Measurements from ENCODE around the gene SLC1A3. TPM values are rescaled to one million over a fixed set of nuclear protein-coding genes. Genes with fewer than 3 reads are reported as not detected.
A peak's percentile ranks its signal among the peaks of the same experiment; 100 is the strongest.
"Not testable (repeated sequence)": the region's sequence is repeated elsewhere in the genome, so short reads cannot be mapped to it uniquely, and the experiment has no call there.

SLC1A3 gene
- total RNA-seq, 1 experiment from 2014 or later: 28.9 TPM

DNA sequence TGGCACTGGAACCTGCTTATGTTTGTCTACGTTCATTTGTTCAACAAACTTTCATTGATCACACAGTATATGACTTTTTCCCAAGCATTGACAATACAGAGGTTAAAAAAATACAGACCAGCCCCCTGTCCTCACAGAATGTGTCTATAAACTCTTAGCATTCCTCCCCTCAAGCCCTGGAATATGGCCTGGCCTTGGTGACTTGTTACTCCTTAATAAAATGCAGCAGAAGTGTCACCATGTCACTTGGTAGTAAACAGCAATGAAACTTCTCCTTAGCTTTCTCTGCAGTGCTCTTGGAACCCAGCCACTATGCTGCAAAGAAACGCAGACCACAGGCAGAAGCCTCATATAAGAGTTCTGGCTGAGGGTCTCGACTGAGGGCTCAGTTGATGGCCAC, 19.1 kb upstream of the SLC1A3 start:
- DNase-seq (ENCODE audit: low spot score): no peak
- TF ChIP-seq, protein P1, sequence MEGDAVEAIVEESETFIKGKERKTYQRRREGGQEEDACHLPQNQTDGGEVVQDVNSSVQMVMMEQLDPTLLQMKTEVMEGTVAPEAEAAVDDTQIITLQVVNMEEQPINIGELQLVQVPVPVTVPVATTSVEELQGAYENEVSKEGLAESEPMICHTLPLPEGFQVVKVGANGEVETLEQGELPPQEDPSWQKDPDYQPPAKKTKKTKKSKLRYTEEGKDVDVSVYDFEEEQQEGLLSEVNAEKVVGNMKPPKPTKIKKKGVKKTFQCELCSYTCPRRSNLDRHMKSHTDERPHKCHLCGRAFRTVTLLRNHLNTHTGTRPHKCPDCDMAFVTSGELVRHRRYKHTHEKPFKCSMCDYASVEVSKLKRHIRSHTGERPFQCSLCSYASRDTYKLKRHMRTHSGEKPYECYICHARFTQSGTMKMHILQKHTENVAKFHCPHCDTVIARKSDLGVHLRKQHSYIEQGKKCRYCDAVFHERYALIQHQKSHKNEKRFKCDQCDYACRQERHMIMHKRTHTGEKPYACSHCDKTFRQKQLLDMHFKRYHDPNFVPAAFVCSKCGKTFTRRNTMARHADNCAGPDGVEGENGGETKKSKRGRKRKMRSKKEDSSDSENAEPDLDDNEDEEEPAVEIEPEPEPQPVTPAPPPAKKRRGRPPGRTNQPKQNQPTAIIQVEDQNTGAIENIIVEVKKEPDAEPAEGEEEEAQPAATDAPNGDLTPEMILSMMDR (conservative IDR thresholded peaks at IDR 0.05; ENCODE audit: low read depth, low read length): no peak
- no peak for TF ChIP-seq EZH2 (IDR thresholded peaks at IDR 0.05; ENCODE audit: borderline replicate concordance, low read depth, low read length, poor library complexity, severe bottlenecking)
- ChIA-PET POLR2A (ENCODE audit: low non-redundant PET) (no interaction called here), CTCF (no interaction called here)
- no peaks in the 10 kb centered on the region for H3K4me1 ChIP-seq (ENCODE audit: insufficient read depth, low read length, poor library complexity, severe bottlenecking)
- no peak overlapping the region for H3K27ac ChIP-seq (ENCODE audit: low read depth, low read length, poor library complexity, severe bottlenecking)
- BruUV-seq (replicated peaks): no TSS peak
- H3K27me3 ChIP-seq (replicated peaks; ENCODE audit: insufficient read depth, low read depth, low read length, poor library complexity): no peaks in the 10 kb centered on the region
- H3K9me3 ChIP-seq (ENCODE audit: low read depth, low read length, poor library complexity, severe bottlenecking): no peaks in the 10 kb centered on the region
- no peak overlapping the region for H3K4me3 ChIP-seq (ENCODE audit: low read depth, low read length, poor library complexity, severe bottlenecking)
- no peaks in the 10 kb centered on the region for H3K36me3 ChIP-seq (ENCODE audit: insufficient read depth, low read length, poor library complexity, severe bottlenecking)
- intact Hi-C loops (cut with micrococcal nuclease; ENCODE audit: unreplicated experiment): no loop called here

DNA sequence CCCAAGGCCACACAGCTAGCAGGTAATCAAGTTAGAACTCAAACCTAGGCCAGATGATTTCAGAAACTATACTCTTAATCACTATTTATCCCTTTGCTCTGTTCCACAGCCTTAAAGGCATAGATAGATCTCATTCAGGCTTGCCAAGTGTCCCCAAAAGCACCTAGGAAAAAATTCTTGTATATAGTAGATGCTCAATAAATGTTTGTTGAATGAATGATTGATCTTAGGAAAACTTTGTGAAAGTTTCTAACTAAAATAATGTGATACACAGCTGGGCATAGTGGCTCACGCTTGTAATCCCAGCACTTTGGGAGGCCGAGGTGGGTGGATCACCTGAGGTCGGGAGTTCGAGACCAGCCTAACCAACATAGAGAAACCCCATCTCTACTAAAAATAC, 16.7 kb upstream of the SLC1A3 start:
- H3K36me3 ChIP-seq (ENCODE audit: insufficient read depth, low read length, poor library complexity, severe bottlenecking); H3K4me1 ChIP-seq (ENCODE audit: insufficient read depth, low read length, poor library complexity, severe bottlenecking); H3K4me3 ChIP-seq (ENCODE audit: low read depth, low read length, poor library complexity, severe bottlenecking); H3K9me3 ChIP-seq (ENCODE audit: low read depth, low read length, poor library complexity, severe bottlenecking); CTCF ChIA-PET; BruUV-seq (replicated peaks); DNase-seq (ENCODE audit: low spot score); H3K27me3 ChIP-seq (replicated peaks; ENCODE audit: insufficient read depth, low read depth, low read length, poor library complexity); intact Hi-C loops (cut with micrococcal nuclease; ENCODE audit: unreplicated experiment); H3K27ac ChIP-seq (ENCODE audit: low read depth, low read length, poor library complexity, severe bottlenecking); POLR2A ChIA-PET (ENCODE audit: low non-redundant PET): not testable (repeated sequence)

DNA sequence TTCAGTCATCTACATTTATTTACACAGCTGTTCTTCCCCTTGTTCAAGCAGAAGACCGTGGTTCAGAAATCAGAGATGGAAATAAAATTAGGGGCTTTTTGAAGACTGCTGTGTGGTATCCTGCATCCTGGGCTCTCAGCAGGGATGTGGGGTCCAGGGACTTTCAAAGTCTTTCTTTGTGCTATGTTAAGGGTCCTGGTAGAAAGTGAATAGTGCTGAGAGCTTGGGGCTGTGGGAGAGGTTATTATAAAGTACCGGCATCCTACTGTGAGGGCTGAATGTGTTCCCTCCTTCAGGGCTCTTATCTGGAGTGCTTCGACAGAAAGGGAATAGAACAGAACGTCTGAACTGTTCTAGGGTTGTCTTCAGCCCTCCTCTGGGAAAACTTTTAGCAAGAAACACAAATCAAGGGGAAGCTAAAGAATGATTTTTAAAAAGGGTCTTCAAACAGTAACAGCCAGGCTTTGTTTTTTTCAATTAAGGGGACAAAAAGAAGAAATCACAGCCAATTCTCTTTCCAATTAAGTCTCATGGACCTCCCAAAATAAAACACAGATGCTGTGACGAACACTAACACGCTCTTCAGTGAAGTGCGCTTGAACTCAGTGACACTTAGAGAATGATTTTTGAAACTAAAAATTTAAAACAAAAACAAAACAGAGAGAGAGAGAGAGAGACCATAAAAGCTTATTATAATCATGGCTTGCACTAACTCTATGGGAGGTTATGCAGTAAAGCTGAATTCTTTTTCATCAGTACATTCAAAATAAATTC, 15.7 kb upstream of the SLC1A3 start:
- no TSS peak for BruUV-seq (replicated peaks)
- intact Hi-C loops (cut with micrococcal nuclease; ENCODE audit: unreplicated experiment): no loop called here
- POLR2A ChIA-PET (ENCODE audit: low non-redundant PET): no interaction called here

More for the DNA sequence above, 15.7 kb upstream of the SLC1A3 start:
- H3K27ac ChIP-seq (ENCODE audit: low read depth, low read length, poor library complexity, severe bottlenecking): no peak overlapping the region
- peak; percentile 49 for DNase-seq (ENCODE audit: low spot score)
- H3K36me3 ChIP-seq (ENCODE audit: insufficient read depth, low read length, poor library complexity, severe bottlenecking): no peaks in the 10 kb centered on the region
- H3K9me3 ChIP-seq (ENCODE audit: low read depth, low read length, poor library complexity, severe bottlenecking): no peaks in the 10 kb centered on the region
- no peak for TF ChIP-seq EZH2 (IDR thresholded peaks at IDR 0.05; ENCODE audit: borderline replicate concordance, low read depth, low read length, poor library complexity, severe bottlenecking)
- TF ChIP-seq, protein P1 (conservative IDR thresholded peaks at IDR 0.05; ENCODE audit: low read depth, low read length): no peak
- no peaks in the 10 kb centered on the region for H3K4me1 ChIP-seq (ENCODE audit: insufficient read depth, low read length, poor library complexity, severe bottlenecking)
- CTCF ChIA-PET: interaction anchor here (0.5 kb wide), 1 partner anchor 15 kb away, joined by 3 read pairs; no protein-coding TSS in a partner anchor
- H3K4me3 ChIP-seq (ENCODE audit: low read depth, low read length, poor library complexity, severe bottlenecking): no peak overlapping the region
- no peaks in the 10 kb centered on the region for H3K27me3 ChIP-seq (replicated peaks; ENCODE audit: insufficient read depth, low read depth, low read length, poor library complexity)

All from A673 (cell line).